ENCODE measurements around the gene ZNF264.

- no peak for TF ChIP-seq POLR2A (IDR thresholded peaks at IDR 0.05; ENCODE audit: extremely low read depth, insufficient read length)
- no peak for TF ChIP-seq CTCF (IDR thresholded peaks at IDR 0.05; ENCODE audit: low read depth, low read length)
- TF ChIP-seq MYC (IDR thresholded peaks at IDR 0.05; ENCODE audit: low read depth, low read length) = no peak
These were observed 23.9 kb upstream of the ZNF264 start, which contains the start of gene DUXA for GRCh38 chr19:57167385-57167784.

Data from NB4 (cell line).